Fibroblast of the conjunctiva (primary cell): ENCODE measurements around the gene SSH2.

ENCODE experiments used
- DNase-seq: peaks from one replicate; pipeline ENCODE4 v3.0.0-alpha.2; 2010; ENCODE audit warnings: low read depth

The SSH2 gene

GRCh38 chr17:29608986-29609385 is 321.0 kb downstream of the SSH2 start:
- no peak for DNase-seq

- DNase-seq = no peak
Measured at GRCh38 chr17:29607557-29608195, 322.4 kb downstream of the SSH2 start.

- no peak for DNase-seq
Measured at GRCh38 chr17:29603109-29603674, 326.8 kb downstream of the SSH2 start.

- no peak for DNase-seq
Measured at GRCh38 chr17:29597361-29598172, 332.5 kb downstream of the SSH2 start.

- no peak for DNase-seq
Measured at GRCh38 chr17:29596811-29597210, 333.2 kb downstream of the SSH2 start.

GRCh38 chr17:29595943-29596774 is 333.9 kb downstream of the SSH2 start:
- DNase-seq = no peak

- no peak for DNase-seq
Measured at GRCh38 chr17:29595107-29595942, 334.7 kb downstream of the SSH2 start.

GRCh38 chr17:29594519-29595090 is 335.4 kb downstream of the SSH2 start:
- no peak for DNase-seq

GRCh38 chr17:29593591-29594518 is 336.2 kb downstream of the SSH2 start:
- no peak for DNase-seq

GRCh38 chr17:29592850-29593551 is 337.0 kb downstream of the SSH2 start, which contains the start of gene ANKRD13B:
TSS of gene ANKRD13B (plus strand) at chr17:29593132. CDS start at chr17:29593622, 490 bp downstream.
- DNase-seq = no peak

- DNase-seq = peak; percentile 69
Measured at GRCh38 chr17:29591737-29592608, 338.1 kb downstream of the SSH2 start.

GRCh38 chr17:29591146-29591736 is 338.8 kb downstream of the SSH2 start:
- no peak for DNase-seq

GRCh38 chr17:29590411-29591145 is 339.4 kb downstream of the SSH2 start:
- no peak for DNase-seq

GRCh38 chr17:29589524-29590410 is 340.3 kb downstream of the SSH2 start, which contains the start of gene GIT1:
TSS of gene GIT1 (minus strand) at chr17:29589648. CDS start at chr17:29589378, 270 bp downstream.
- peak; percentile 65 for DNase-seq

- DNase-seq = no peak
Measured at GRCh38 chr17:29588562-29589411, 341.2 kb downstream of the SSH2 start.
